Astrocyte (in vitro differentiated cells and primary cell): ENCODE data around the gene PCED1B.

ENCODE experiments used
- EZH2 ChIP-seq: IDR thresholded peaks from 2 replicates; pipeline ENCODE4 v1.6.1; 2012; ENCODE audit warnings: mild to moderate bottlenecking, low read length, inconsistent platforms; ENCODE audit not compliant: insufficient read depth
- TF ChIP-seq, protein P1 (sequence below): IDR thresholded peaks from 2 replicates; pipeline ENCODE4 v1.5.1; 2011; ENCODE audit warnings: low read depth, mild to moderate bottlenecking, inconsistent platforms, low read length, moderate library complexity; ENCODE audit not compliant: insufficient read depth

DNA sequence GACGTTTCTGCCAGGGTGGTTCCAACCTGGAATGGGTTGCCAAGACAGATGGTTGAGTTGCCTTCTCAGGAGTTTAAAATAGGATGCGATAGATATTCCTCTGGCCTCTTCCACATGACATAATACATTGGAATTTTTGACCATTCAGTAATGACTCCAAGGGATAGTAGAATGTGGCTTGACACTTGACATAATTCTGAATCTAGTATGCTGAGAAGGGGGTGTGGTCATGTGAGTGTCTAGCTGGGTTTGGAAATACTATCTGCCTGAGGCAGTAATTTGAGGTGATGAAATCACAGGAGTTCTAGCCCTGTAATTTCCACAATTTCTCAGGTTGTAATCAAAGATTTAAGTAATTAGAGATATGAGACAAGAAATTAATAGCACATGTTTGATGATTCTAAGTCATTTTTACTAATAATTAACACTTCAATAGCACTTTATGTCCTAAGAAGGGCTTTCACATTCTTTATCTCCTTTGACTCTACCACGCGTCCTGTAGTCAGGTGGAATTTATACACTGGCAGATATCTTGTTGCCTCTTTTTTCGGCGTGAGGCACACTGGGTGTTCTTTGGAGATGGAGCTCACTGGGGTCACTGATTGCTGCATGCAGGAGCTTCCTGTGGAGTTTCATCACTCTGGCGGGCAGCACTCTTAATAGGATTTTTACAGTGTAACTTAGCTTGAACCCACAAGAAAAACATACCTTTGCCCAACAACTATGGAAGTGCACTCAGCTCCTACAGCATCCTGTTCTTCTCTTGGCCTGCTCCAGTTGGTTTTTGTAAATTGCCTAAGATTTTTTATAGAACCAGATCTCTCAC is 3.6 kb downstream of the PCED1B start:
- TF ChIP-seq, protein P1, sequence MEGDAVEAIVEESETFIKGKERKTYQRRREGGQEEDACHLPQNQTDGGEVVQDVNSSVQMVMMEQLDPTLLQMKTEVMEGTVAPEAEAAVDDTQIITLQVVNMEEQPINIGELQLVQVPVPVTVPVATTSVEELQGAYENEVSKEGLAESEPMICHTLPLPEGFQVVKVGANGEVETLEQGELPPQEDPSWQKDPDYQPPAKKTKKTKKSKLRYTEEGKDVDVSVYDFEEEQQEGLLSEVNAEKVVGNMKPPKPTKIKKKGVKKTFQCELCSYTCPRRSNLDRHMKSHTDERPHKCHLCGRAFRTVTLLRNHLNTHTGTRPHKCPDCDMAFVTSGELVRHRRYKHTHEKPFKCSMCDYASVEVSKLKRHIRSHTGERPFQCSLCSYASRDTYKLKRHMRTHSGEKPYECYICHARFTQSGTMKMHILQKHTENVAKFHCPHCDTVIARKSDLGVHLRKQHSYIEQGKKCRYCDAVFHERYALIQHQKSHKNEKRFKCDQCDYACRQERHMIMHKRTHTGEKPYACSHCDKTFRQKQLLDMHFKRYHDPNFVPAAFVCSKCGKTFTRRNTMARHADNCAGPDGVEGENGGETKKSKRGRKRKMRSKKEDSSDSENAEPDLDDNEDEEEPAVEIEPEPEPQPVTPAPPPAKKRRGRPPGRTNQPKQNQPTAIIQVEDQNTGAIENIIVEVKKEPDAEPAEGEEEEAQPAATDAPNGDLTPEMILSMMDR: no peak
- no peak for TF ChIP-seq EZH2
